IPS-18c (cell line): ENCODE measurements around the gene KCNJ5.

ENCODE experiments used
- H3K4me3 ChIP-seq: 2 replicates; pipeline ENCODE4 v1.7.0; 2013; ENCODE audit warnings: low read depth, mild to moderate bottlenecking, low read length, moderate library complexity; ENCODE audit not compliant: insufficient read depth
- H3K9me3 ChIP-seq: one replicate; pipeline ENCODE4 v1.6.1; 2013; ENCODE audit warnings: mild to moderate bottlenecking, low read length, moderate library complexity; ENCODE audit not compliant: control insufficient read depth, insufficient read depth

Gene KCNJ5

DNA sequence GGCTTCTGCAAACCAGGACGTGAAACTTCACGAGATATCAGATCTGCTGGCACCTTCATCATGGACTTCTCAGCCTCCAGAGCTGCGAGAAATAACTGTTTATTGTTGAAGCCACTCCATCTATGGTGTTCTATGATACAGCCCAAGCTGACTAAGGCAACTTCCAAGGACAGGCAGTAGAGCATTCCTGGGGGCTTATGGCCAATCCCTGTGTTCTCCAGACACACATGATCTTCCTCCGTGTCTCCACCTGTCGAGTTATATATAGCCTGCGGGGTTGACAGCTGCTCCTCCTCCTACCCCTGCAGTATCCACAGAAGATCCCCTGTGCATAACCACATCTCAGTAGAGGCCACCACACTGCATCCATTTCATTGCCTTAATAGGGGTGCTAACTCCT lies 40.5 kb downstream of the KCNJ5 start:
- no peaks in the 10 kb centered on the region for H3K9me3 ChIP-seq
- no peak overlapping the region for H3K4me3 ChIP-seq

DNA sequence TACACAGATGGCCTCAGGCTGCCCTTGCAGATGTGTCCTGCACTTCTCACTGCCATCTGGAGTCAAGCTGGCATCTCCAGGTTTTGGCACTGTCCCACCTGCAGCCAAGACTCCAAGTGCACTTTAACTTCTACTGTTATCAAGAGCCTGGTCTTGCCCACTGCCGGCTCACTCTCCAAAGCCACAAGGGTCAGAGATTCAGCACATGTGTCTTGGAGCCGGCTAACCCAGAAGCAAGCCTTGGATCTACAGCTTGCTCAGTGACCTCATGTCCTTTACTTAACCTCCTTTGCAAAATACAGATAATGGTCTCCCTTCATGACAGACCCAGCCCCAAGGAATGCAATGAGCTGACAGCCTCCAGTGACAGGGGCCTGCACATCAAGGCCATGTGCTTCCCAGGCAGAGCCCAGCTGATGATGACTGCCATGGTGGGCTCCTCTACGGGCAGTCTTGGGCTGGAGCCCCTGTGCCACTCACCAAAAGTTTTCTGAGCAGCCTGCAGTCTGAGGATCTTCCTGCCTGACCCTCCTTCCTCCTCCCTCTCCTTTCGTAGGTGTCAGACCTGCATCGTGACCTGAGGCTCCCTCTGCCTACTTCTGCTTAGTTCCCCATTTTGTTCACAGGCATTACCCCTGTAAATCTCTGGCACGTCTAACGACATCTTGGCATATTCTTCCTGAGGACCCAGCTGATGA lies 42.5 kb downstream of the KCNJ5 start:
- H3K9me3 ChIP-seq, result no peaks in the 10 kb centered on the region
- no peak overlapping the region for H3K4me3 ChIP-seq

DNA sequence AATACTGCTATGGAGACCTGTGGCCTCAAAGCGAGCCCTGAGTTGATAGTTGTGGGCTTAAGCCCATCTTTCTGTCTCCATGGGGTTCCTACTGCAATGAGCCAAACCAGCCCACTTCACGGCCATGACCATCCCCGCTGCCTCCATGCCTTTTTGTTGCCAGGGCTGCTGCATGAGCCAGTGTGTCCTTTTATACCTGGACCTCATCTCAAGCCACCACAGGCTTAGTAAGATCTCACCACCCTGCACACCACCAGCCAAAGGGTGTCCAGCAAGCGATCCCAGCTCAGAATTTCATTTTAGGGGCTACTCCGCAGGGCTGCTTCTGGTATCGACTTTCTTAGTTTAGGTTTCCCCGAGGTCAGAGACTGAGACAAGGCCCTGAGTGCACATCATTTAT lies 43.2 kb downstream of the KCNJ5 start:
- H3K9me3 ChIP-seq, result no peaks in the 10 kb centered on the region
- H3K4me3 ChIP-seq, result no peak overlapping the region

DNA sequence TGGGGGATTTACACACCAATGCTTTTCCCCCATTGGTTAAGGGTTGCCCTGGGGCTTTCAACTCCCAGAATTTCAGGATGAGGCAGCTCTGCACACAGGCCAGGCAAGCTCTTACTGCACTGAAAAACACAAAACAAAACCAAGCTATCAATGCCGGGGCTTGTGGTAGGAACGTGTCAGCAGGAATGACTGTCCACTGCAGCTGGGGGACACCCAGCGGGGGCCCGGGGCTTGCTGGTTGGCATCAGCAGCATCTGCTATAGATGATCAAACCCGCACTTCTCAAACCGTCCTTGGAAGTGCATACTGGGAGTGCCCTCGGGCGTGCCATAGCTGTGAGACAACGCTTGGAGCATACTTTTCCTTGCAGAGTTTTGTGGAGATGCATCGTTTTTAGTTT lies 43.8 kb downstream of the KCNJ5 start:
- Histone ChIP-seq H3K9me3 (no peaks in the 10 kb centered on the region), H3K4me3 (no peak overlapping the region)

DNA sequence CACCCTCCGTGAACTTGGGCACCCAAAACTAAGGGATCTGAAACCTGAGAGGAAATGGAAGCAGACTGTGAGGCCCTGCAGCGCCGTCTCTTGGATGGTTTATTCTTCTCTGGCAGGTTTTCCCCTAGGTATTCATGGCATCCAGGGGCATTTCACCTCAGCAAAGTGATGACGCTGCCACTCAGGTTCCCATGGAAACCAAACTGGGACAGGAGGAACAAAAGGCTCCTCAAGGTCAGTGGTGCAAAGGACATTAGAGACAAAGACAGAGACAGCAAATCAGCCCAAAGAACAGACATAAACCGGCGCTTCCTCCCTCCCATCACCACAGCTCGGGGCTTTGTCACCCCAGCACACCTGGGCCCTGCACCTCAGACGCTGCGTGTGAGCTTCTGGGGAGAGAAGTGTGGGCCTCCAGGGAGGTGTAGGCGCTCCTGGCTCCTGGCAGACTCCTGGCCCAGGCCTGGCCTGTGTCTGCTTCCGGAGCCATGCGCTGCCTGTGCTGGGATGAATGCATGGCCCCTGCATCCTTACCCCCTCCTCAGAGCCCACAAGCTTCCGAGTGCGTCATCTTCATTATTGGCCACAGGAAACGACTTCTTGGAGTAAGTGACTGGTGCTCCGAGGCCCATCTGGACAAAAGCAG lies 45.6 kb downstream of the KCNJ5 start:
- H3K9me3 ChIP-seq, result no peaks in the 10 kb centered on the region
- no peak overlapping the region for H3K4me3 ChIP-seq

DNA sequence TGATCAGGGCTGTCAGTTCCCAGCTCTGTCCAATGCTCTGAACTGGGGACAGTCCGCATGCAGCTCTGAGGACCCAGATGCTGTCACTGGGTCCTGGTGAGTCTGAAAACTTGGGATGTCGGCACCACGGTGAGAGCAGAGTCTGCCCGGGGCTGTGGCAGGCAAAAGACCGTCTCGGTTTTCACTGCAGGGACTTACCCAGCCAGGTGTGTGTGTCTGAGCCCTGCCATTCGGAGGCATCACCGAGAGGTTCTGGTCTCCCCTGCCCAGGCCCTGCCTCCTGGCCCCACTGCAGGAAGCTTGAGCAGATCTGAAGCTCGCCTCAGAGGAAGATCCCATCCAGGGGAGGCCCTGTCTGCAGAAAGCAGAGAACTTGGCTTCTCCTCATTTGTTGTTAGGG lies 46.3 kb downstream of the KCNJ5 start:
- no peaks in the 10 kb centered on the region for H3K9me3 ChIP-seq

DNA sequence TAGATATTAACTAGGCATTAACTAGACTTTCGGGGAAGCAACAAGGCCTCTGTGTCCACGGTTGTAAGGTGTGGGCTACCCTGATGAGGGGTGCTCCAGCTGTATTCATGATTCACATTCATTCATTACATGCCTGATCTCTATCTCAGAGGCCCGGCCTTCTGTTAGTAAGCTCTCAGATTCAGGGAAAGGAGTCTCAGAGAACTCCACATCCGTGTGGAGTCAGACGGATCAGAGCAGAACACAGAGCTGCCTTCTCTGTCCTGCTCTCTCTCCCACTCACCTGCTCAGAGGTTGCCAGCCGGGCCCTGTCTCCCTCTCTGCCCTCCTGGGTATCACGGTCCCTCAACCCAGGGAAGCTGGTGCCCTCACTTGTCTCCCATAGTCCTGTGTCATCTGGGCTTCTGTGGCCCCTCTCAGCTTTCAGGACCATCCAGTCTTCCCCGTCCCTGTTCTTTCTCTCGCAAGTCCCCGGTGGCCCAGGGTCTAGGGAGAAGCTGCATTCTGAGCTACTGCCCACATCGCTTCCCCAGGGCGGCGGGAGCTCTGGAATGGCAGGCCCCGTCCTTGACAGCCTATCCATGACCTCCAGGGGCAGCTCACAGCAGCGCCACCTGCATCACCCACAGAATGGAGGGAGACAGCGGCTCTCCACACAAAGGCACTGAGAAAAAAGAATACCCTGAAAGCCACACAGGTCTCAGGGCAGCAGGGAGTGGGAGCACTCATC lies 47.2 kb downstream of the KCNJ5 start:
- peaks cover 2% of the 10 kb centered on the region for H3K9me3 ChIP-seq
- H3K4me3 ChIP-seq, result no peak overlapping the region

More for the DNA sequence above, 46.3 kb downstream of the KCNJ5 start:
- H3K4me3 ChIP-seq, result no peak overlapping the region

DNA sequence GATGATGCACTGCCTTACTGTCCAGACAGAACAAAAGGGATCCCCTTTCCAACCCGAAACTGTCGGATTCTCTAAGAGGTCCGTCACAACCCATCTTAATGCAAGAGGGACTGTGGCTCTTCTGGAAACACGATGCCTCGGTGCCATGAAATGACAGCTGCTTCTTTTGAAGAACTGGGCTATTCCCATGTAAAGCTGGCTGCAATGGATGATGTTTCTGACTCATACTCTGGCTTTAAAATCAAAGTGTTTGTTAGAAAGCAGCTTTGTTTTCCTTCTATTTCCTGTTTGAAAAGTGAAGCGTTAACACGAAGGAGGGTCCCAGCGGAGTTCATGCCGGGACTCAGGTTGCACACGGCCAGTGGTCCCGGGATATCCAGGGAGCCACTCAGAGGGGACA lies 48.4 kb downstream of the KCNJ5 start:
- H3K9me3 ChIP-seq, result peaks cover 2% of the 10 kb centered on the region
- no peak overlapping the region for H3K4me3 ChIP-seq

DNA sequence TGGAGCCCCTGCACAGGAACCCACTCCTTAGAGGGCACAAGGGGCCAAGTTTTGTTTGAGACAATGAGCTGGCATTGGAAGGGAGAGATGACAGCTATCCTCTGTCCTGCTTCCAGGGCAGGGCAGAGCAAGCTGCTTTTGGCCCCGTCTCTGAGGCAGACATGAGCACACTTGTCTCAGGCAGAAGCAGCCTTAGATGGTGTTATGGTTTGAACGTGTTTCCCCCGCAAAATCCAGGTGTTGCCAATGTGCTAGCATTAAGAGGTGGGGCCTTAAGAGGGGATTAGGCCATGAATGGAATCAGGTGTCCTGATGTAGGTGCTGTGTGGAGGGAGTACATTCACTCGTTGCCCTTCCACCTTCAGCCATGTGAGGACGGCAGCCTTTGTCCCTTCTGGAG lies 49.0 kb downstream of the KCNJ5 start:
- H3K9me3 ChIP-seq, result peaks cover 2% of the 10 kb centered on the region

DNA sequence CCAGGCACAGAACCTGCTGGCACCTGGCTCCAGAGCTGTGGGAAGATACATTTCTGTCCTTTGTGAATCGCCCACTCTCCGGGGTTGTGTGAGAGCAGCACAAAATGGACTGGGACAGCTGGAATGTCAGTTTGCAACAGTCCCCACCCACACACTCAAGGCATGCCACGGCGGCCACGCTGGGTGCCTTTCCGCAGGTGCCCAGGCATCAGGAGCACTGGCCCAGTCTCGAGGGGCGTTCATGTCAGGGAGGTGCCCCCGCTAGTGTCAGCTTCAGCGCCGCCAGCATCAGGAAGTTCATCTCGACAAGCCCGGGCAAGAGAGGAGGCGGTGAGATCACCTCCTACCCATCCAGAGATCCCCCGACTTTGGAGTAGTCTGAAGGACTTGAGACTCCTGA lies 49.4 kb downstream of the KCNJ5 start:
- Histone ChIP-seq H3K9me3 (peaks cover 2% of the 10 kb centered on the region), H3K4me3 (no peak overlapping the region)

More for the DNA sequence above, 49.0 kb downstream of the KCNJ5 start:
- no peak overlapping the region for H3K4me3 ChIP-seq

DNA sequence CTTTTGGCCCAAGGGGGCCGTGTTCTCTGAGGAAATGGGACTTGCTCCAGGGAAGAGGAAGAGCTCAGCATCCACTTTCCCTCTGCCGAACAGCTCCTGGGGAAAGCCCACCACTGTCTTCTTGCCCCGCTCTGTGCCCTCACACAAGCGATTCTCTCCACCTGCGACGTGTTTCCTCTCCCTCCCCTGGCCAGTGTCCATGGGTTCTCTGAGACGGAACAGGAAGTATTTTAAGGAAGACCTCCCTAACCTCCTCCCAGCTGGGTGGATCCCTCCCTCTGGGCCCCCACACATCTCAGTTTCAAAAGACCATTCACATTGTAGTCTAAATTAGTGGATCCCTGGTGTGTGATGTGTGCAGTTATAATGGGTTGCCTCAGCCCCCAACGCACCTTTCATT lies 50.0 kb downstream of the KCNJ5 start:
- Histone ChIP-seq H3K9me3 (peaks cover 2% of the 10 kb centered on the region), H3K4me3 (no peak overlapping the region)

DNA sequence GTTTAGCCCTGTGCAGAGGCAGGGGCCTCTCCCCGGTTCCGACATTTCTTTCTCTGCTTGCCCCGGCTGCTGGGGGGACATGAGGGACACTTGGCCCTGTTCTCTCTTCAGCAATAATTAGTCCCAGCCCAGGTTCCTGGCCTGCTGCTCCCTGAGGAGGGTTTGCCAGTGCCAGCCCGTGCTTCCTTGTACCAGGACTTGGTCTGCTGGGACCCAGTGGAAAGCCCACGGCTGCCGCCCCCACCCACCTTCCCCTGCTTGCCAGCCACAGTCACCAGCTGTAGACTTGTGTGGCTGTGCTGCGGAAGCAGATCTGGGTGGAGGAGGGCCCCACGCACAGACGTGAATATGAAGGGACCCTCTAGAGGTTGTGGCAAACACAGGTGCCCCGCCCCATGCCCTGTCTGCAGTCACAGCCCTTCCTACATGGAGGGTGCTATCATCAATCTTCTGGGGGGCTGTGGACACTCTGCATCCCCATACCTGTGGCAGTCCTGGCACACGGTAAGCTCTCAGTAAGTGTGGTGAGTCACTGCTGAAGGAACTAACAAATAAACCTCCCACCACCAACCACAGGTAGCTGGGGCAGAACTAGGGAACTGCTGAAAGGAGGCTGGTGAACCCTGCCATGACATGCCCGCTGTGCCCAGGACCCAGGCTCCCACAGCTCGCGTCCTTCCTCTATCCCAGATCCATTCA lies 50.6 kb downstream of the KCNJ5 start:
- Histone ChIP-seq H3K4me3 (no peak overlapping the region), H3K9me3 (peaks cover 2% of the 10 kb centered on the region)

DNA sequence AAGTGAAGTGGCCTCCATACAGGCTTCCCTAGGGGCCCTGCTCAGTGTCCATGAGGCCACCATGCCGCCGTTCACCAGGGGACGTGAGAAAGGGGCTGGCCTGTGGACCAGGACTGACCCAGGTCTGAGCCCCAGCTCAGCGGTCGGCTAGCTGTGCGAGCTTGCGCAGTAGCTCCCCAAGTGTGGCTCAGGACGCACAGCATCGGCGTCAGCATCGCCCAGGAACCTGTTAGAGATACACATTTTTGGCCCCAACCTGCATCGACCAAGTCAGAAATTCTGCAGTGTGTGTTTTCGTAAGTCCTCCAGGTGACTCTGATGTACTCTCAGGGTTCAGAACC lies 51.1 kb downstream of the KCNJ5 start:
- Histone ChIP-seq H3K9me3 (peaks cover 2% of the 10 kb centered on the region), H3K4me3 (no peak overlapping the region)

DNA sequence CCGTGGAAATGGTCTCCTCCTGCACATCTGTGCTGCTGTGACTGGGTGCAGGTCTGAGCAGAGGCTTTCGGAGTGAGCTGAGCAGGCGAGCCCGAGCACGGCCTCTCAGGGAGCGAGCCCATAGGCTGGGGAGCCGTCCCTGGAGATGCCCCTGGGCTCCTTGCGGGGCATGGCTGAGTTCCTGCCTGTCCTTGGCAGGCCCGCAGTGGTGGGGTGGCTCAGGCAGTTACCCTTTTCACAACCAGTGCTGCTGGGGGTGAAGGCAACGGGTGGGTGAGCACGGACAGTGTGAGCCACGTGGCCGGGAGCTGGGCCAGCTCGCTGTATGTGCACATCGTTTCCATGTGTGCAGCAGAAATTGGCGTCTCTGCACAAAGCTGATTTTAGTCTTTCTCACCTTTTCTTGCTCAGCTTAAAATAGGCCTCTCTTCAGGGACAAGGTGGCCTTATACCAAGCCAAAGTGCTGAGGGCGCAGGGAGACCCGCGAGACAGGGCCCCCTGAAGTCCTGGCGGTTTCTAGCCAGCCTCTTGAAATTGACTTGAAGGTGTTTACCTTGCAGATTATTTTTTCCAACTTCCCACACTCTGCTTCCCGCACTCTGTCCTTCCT lies 51.8 kb downstream of the KCNJ5 start, which contains the start of gene TP53AIP1:
Gene TP53AIP1 (minus strand): TSS at position 55 of the 611 bp plus-strand sequence. CDS start 5,053 bp downstream, outside the sequence.
- no peak within 1 kb of the TSS for H3K4me3 ChIP-seq
- H3K9me3 ChIP-seq, result peaks cover 2% of the 10 kb centered on the region

DNA sequence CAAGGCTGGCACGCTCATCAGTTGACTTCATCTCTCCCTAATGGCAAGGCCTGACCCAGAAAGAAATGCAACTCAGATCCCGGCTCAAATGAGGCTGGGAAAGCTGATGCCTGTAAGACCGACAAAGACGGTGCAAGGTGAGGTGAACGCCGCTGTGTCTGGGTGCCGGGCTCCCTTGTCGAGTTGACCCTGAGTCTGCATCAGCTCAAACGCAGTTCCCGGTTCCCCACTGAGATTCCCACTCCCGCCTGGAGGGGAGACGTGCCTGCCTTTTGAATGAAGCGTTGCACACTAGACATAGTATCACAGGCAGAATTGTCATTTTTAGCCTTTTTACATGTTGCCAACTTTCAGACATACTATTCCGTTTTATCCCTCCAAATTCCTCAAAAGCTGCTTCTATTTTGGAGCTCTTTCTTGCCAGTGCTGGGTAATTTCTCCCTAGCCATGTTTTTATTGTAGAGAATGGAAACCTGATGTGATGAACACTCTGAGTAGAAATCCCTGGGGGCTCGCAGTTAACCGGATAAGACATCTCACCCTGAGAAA lies 52.3 kb downstream of the KCNJ5 start:
- H3K4me3 ChIP-seq, result no peak overlapping the region
- H3K9me3 ChIP-seq, result peaks cover 2% of the 10 kb centered on the region

DNA sequence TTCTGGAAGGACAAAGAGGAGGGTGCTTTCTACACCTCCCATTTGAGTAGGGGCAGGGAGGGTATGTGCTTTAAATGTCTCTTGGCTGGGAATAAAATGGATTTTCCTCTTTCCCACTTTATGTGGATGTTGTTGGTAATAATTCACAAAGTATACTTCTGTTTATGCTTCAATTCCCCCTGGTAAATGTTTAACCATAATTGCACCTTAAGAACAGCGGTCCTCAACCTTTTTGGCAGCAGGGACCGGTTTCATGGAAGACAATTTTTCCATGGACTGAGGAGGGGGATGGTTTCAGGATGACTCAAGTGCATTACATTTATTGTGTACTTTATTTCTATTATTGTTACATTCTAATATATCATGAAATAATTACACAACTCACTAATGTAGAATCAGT lies 55.5 kb downstream of the KCNJ5 start:
- Histone ChIP-seq H3K4me3 (no peak overlapping the region), H3K9me3 (peaks cover 2% of the 10 kb centered on the region)

DNA sequence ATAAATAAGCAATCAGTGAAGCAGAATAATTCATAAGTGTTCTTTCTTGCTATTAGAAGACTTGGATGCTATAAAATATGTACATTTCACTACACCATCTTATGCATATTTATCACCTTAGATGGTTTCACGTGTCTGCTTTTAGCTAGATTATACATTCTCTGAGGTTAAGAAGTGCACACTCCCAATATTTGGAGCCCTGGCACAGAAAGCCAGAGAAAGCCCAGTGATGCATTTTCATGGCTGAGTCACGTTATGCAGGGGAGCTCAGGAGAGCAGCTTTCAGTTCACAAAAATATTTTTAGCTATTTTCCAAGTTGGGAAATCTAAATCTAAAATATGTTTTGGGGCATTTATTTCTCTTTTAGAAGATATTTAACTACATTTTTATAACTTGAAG lies 56.6 kb downstream of the KCNJ5 start:
- no peak overlapping the region for H3K4me3 ChIP-seq
- H3K9me3 ChIP-seq, result peaks cover 2% of the 10 kb centered on the region
